ENCODE data around the gene MTFR1L.
"Not testable (repeated sequence)": the region's sequence is repeated elsewhere in the genome, so short reads cannot be mapped to it uniquely, and the experiment has no call there.

MTFR1L gene

DNA sequence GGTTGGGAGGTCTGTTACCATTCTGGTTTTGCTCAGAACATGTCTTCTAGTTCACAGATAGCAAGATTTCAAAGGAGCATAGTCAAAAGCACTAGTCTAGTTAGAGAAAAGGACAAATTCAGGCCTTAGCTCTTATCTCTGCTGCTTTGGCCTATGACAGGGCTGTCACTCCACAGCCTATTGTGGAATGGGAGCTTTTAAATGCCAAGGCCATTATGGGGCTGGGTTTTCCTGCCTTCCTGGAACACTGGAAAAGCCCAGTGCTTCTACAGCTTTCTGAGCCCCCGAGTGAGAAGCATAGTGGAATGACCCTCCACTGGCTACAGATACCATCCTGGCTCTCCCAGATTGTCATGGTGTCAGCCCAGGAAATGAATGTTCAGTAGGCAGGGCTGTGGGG lies 9.3 kb downstream of the MTFR1L start:
- DNase-seq, result no peak

DNA sequence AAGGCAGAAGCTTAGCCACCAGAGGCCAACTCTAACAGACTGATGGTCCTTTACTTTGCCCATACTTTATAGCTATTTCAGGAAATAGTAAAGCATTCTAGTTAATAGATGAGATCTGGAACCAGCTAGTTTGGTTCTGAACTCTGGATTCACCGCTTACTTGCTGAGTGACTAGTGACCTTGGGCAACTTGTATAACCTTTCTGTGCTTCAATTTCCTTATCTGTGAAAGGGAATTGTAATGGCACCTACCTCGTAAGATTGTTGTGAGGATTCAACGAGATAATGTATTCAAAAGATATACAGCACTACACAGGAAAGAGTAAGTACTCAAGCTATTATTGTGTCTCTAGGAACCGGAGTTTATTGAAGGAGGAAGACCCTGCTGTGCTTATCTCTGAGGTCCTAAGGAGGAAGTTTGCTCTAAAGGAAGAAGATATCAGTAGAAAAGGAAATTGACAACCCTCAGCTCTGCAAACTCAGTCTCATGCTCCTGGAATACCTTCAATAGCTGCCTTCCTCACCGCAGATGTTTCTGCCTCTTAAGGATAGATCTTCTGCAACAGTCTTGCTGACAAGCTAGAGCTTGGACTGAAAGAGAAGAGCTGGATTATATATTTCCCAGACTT lies 11.9 kb downstream of the MTFR1L start:
- no peak for DNase-seq

- no peak for DNase-seq
Measured at GRCh38 chr1:25832336-25833037, 12.7 kb downstream of the MTFR1L start.

DNA sequence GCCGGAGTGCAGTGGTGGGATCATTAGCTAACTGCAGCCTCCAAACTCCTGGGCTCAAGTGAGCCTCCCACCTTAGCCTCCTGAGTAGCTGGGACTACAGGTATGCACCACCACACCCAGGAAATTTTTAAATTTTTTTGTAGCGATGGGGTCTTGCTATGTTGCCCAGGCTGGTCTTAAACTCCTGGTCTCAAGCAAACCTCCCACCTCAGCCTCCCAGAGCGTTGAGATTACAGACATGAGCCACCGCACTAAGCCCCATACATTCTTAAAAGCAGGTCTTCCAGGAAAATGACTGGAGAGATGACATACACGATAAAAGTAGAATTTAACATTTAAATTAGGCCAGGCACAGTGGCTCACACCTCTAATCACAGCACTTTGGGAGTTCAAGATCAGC lies 13.4 kb downstream of the MTFR1L start:
- DNase-seq, result no peak

- no peak for DNase-seq
Measured at GRCh38 chr1:25834894-25835293, 15.1 kb downstream of the MTFR1L start.

DNA sequence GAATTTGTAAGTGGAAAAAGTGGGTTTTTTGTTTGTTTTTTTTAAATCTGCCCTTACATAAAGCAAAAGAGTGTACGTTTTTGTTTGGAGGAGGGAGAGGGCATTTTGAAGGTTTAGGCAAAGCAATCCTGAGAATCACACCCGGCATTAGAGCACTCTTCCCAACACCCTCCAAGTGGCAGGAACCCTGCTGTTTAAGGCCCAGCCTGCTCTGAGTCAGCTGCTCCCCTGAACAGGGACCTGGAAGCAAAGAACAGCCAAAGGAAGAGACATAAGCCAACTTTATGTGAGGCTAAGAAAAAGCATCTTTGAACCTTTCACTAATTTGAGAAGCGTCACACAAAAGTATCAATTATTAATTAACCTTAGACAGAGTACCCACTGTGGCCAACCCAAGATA lies 16.9 kb downstream of the MTFR1L start:
- no peak for DNase-seq

- DNase-seq, result no peak
Measured at GRCh38 chr1:25837262-25837875, 17.6 kb downstream of the MTFR1L start.

DNA sequence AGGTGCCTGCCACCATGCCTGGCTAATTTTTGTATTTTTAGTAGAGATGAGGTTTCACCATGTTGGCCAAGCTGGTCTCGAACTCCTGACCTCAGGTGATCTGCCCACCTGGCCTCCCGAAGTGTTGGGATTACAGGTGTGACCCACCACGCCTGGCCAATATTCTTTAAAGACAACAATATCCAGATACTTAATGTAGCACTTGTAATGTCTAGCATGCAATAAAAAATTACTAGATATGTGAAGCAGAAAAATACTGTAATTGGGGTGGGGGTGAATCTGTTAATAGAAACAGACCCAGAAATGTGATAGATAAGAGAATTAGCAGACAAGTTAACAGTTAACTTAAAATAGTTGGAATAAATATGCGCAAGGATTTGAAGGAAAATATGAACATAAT lies 20.1 kb downstream of the MTFR1L start:
- DNase-seq, result not testable (repeated sequence)

GRCh38 chr1:25843483-25843882 lies 23.7 kb downstream of the MTFR1L start:
- no peak for DNase-seq

DNA sequence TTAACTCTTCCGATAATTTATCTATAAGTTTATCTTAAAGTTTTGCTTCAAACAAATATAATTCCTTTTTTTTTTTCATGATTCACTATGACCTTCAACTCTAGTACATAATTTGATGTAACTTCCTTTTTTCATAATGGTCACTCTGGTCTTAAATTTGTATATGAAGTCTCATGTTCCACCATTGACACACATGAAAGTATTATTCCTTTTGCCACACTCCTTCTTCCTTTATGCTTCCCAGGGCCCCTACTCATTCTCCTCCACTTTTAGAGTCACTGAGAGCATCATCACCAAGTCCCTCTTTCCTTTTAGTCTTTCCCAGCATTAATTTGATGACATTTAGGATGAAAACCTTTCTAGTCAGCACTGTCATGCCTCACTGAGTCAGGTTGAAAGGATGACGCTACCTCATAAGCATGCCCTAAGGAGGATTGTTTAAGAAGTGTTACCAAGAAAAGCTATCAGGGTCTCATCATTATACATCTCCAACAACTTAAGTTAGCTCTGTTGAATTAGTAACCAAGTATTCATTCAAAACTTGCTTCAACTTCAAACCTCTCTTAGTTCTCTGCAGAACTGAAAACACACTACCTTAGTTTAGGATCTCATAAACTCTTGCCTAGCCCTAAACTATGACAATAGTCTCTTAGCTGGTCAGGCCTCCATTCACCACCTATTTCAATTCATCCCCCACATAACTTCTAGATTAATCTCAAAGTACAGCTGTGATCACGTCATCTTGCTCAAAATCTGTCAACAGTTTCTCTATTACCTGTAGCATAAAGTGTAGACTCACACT lies 25.0 kb downstream of the MTFR1L start:
- DNase-seq, result no peak

DNA sequence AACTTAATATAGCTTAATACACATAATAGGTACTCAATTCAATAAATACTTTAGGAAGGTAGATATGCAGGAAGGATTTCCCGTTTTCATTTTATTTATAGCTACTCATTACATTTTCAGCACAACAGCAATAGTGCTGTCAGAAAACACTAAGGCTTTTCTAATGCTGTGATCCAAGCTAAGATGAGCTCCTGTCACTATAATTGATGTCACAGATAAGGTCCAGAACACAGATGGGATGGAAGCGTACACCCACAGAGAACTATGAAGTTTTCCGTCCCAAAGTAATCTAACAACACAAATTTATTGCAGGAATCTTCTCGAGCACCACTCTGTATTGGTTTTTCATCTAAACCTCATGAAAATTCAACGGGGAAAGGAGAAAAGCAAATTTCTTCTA lies 25.9 kb downstream of the MTFR1L start:
- no peak for DNase-seq

DNA sequence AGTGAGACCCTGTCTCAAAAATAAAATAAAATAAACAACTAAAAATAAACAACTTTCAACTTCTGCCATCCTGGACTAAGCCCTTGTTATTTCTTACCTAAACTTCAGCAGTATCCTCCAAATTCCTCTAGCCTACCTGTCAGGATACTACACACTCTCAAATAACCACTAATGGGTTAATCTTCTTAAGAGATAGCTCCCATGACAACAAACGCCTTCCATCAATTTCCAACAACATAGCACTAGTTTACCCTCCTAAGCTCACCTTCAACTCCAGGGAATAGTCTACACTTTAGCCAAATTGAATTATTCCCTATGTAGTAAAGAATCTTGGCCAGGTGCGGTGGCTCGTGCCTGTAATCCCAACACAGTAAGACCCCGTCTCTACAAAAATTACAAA lies 28.2 kb downstream of the MTFR1L start:
- DNase-seq, result no peak

DNA sequence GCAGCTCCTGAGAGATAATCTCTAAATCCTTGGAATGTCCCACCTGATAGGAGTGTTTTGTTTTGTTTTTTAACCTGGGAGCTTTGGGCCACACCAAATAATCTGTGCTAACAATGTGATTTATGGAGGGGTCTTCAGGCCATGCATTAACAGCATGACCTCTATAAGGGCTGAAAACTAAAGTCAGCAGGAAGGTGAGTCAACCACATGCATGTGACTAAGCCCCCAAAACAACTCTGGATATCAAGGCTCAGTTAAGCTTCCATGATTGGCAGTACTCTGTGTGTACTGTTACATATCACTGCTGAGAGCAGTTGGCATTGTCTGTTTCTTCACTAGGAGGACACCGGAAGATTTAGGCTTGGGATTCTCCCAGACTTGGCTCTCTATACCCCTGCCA lies 28.8 kb downstream of the MTFR1L start:
- peak; percentile 21 for DNase-seq

- no peak for DNase-seq
Measured at GRCh38 chr1:25854554-25854953, 34.8 kb downstream of the MTFR1L start.

- DNase-seq, result no peak
Measured at GRCh38 chr1:25856856-25857255, 37.1 kb downstream of the MTFR1L start.

GRCh38 chr1:25858494-25858893 lies 38.7 kb downstream of the MTFR1L start:
- no peak for DNase-seq

DNA sequence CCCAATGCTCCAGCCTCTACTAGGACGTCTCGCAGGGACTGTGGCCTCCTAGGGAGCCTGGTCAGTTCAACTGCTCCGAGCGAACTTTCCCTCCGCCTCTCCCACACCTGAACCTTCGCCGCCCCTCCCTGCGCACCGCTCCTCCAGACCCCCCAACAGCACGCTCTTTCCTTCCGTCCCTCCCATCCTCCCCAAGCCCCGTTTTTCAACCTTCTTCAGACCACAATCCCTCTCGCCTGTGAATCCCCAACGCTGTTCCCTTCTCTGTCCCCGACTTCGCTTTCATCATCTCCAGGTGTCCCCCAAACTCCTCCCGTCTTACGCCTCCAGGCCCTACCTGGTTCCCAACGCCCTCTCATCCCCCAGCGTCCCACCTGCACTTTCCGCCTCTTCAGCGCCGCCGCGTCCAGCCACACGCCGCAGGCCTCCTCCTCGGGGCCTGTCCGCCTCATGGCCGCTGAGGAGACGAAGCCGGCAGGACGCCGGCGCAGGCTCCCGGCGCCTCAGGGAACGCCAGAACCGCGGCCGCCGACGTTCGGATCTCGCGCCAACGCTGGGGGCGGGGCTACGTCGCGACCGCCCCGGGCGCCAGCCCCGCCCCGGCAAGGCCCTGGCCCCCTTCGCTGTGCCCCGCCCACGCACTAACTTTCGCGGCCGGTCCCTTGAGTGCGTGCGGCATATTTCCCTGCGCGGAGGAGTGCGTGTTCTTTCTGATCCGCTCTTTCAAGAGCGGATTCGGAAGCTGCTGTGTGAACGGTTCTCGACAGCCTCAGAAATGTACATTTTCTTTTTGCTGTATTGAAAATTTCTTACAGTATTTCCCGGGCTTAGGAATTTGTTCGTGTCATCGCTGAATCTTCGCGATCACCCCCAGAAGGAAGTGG lies 39.4 kb downstream of the MTFR1L start, which contains the start of gene AUNIP:
AUNIP (minus strand) TSS at position 552 of the 884 bp plus-strand sequence; CDS start at position 452, 100 bp downstream.
- DNase-seq, result peak; percentile 77

- DNase-seq, result no peak
Measured at GRCh38 chr1:25861316-25862286, 41.8 kb downstream of the MTFR1L start.

- no peak for DNase-seq
Measured at GRCh38 chr1:25862785-25863485, 43.2 kb downstream of the MTFR1L start.

GRCh38 chr1:25863486-25864262 lies 43.9 kb downstream of the MTFR1L start:
- no peak for DNase-seq

Measured in NCI-H226 (cell line).